Measurements from ENCODE around the gene XRCC6.
"Not testable (repeated sequence)": the region's sequence is repeated elsewhere in the genome, so short reads cannot be mapped to it uniquely, and the experiment has no call there.

Gene XRCC6

DNA sequence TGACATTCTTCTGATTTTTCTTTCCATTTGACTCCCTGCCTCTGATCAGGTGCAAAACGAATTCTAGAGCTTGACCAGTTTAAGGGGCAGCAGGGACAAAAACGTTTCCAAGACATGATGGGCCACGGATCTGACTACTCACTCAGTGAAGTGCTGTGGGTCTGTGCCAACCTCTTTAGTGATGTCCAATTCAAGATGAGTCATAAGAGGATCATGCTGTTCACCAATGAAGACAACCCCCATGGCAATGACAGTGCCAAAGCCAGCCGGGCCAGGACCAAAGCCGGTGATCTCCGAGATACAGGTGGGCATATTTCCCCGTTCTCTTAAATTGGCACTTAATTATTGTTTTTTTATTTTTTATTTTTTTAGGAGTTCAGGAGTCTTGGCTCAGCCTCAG lies 15.4 kb downstream of the XRCC6 start:
- no peak for TF ChIP-seq CTCF (conservative IDR thresholded peaks at IDR 0.05; ENCODE audit: low read length)
- no peak for TF ChIP-seq EZH2phosphoT487 (IDR thresholded peaks at IDR 0.05; ENCODE audit: borderline replicate concordance)
- H3K9me2 ChIP-seq (replicated peaks; ENCODE audit: low read depth, low read length): no peaks in the 10 kb centered on the region
- no peaks in the 10 kb centered on the region for H3K27me3 ChIP-seq (ENCODE audit: insufficient read depth, low read length, poor library complexity, severe bottlenecking)
- no peaks in the 10 kb centered on the region for H3F3A ChIP-seq (ENCODE audit: low read depth)
- H3K79me2 ChIP-seq (ENCODE audit: insufficient read depth, low read length): peaks cover 25% of the 10 kb centered on the region; the same call in 1 of the 2 replicates
- H3K4me3 ChIP-seq (ENCODE audit: low read length, poor library complexity, severe bottlenecking): no peak overlapping the region
- H4K20me1 ChIP-seq (ENCODE audit: insufficient read depth, low read length, poor library complexity, severe bottlenecking): peaks cover 20% of the 10 kb centered on the region
- no peak overlapping the region for H3K9ac ChIP-seq (ENCODE audit: low read depth, low read length, poor library complexity, severe bottlenecking)
- H3K9me3 ChIP-seq (ENCODE audit: insufficient read depth, low read depth, low read length): no peaks in the 10 kb centered on the region
- H3K4me2 ChIP-seq (ENCODE audit: low read depth, low read length, poor library complexity, severe bottlenecking): no peak overlapping the region
- no peaks in the 10 kb centered on the region for H3K4me1 ChIP-seq (ENCODE audit: insufficient read depth, low read length, poor library complexity, severe bottlenecking)
- H2AFZ ChIP-seq (ENCODE audit: low read length): no peak overlapping the region
- H3K36me3 ChIP-seq (ENCODE audit: insufficient read depth, low read length): peaks cover 87% of the 10 kb centered on the region

DNA sequence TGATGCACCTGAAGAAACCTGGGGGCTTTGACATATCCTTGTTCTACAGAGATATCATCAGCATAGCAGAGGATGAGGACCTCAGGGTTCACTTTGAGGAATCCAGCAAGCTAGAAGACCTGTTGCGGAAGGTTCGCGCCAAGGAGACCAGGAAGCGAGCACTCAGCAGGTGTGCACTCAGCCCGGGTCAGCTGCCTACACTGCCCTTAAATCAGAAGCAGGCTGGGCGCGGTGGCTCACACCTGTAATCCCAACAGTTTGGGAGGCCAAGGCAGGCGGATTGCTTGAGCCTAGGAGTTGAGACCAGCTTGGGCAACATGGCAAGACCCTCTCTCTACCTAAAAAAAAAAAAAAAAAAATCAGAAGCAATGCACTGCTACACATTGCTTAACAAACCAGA lies 16.5 kb downstream of the XRCC6 start:
- H3K4me1 ChIP-seq (ENCODE audit: insufficient read depth, low read length, poor library complexity, severe bottlenecking); H2AFZ ChIP-seq (ENCODE audit: low read length); H3K9me3 ChIP-seq (ENCODE audit: insufficient read depth, low read depth, low read length); H3K27me3 ChIP-seq (ENCODE audit: insufficient read depth, low read length, poor library complexity, severe bottlenecking); H3F3A ChIP-seq (ENCODE audit: low read depth); H3K4me3 ChIP-seq (ENCODE audit: low read length, poor library complexity, severe bottlenecking); H3K9ac ChIP-seq (ENCODE audit: low read depth, low read length, poor library complexity, severe bottlenecking); H3K4me2 ChIP-seq (ENCODE audit: low read depth, low read length, poor library complexity, severe bottlenecking); H3K9me2 ChIP-seq (replicated peaks; ENCODE audit: low read depth, low read length): not testable (repeated sequence)
- H3K36me3 ChIP-seq (ENCODE audit: insufficient read depth, low read length): peaks cover 90% of the 10 kb centered on the region
- H3K79me2 ChIP-seq (ENCODE audit: insufficient read depth, low read length): peaks cover 29% of the 10 kb centered on the region; the same call in 1 of the 2 replicates
- H4K20me1 ChIP-seq (ENCODE audit: insufficient read depth, low read length, poor library complexity, severe bottlenecking): peaks cover 23% of the 10 kb centered on the region

GRCh38 chr22:41638124-41638523 lies 17.0 kb downstream of the XRCC6 start:
- Histone ChIP-seq H2AFZ (ENCODE audit: low read length) (no peak overlapping the region), H3F3A (ENCODE audit: low read depth) (no peaks in the 10 kb centered on the region), H3K4me3 (ENCODE audit: low read length, poor library complexity, severe bottlenecking) (no peak overlapping the region), H4K20me1 (ENCODE audit: insufficient read depth, low read length, poor library complexity, severe bottlenecking) (peaks cover 24% of the 10 kb centered on the region), H3K4me2 (ENCODE audit: low read depth, low read length, poor library complexity, severe bottlenecking) (no peak overlapping the region), H3K9ac (ENCODE audit: low read depth, low read length, poor library complexity, severe bottlenecking) (no peak overlapping the region), H3K4me1 (ENCODE audit: insufficient read depth, low read length, poor library complexity, severe bottlenecking) (no peaks in the 10 kb centered on the region), H3K9me2 (replicated peaks; ENCODE audit: low read depth, low read length) (no peaks in the 10 kb centered on the region), H3K36me3 (ENCODE audit: insufficient read depth, low read length) (peaks cover 95% of the 10 kb centered on the region), H3K9me3 (ENCODE audit: insufficient read depth, low read depth, low read length) (no peaks in the 10 kb centered on the region), H3K79me2 (ENCODE audit: insufficient read depth, low read length) (peaks cover 34% of the 10 kb centered on the region; the same call in 1 of the 2 replicates), H3K27me3 (ENCODE audit: insufficient read depth, low read length, poor library complexity, severe bottlenecking) (no peaks in the 10 kb centered on the region)
- no peak for TF ChIP-seq EZH2phosphoT487 (IDR thresholded peaks at IDR 0.05; ENCODE audit: borderline replicate concordance)
- no peak for TF ChIP-seq CTCF (conservative IDR thresholded peaks at IDR 0.05; ENCODE audit: low read length)

DNA sequence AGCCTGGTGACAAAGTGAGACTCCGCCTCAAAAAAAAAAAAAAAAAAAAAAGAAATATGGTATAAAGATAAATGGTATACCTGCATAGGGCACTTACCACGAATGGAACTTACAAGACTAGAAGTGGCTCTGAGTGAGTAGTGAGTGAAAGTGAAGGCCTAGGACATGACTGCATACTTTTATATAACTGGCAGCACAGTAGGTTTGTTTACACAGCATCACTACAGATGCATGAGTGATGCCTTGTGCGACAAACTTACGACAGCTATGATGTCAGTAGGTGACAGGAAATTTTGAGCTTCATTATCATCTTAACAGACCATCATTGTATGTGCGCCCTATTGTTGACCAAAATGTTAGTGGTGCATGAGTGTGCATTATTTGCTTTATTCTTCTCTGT lies 17.7 kb downstream of the XRCC6 start:
- Histone ChIP-seq H3K79me2 (ENCODE audit: insufficient read depth, low read length) (peaks cover 34% of the 10 kb centered on the region; the same call in 1 of the 2 replicates), H4K20me1 (ENCODE audit: insufficient read depth, low read length, poor library complexity, severe bottlenecking) (peaks cover 24% of the 10 kb centered on the region), H3F3A (ENCODE audit: low read depth) (no peaks in the 10 kb centered on the region), H2AFZ (ENCODE audit: low read length) (no peak overlapping the region), H3K9me3 (ENCODE audit: insufficient read depth, low read depth, low read length) (no peaks in the 10 kb centered on the region), H3K4me3 (ENCODE audit: low read length, poor library complexity, severe bottlenecking) (no peak overlapping the region), H3K9me2 (replicated peaks; ENCODE audit: low read depth, low read length) (no peaks in the 10 kb centered on the region), H3K4me1 (ENCODE audit: insufficient read depth, low read length, poor library complexity, severe bottlenecking) (no peaks in the 10 kb centered on the region), H3K27me3 (ENCODE audit: insufficient read depth, low read length, poor library complexity, severe bottlenecking) (no peaks in the 10 kb centered on the region), H3K9ac (ENCODE audit: low read depth, low read length, poor library complexity, severe bottlenecking) (no peak overlapping the region), H3K4me2 (ENCODE audit: low read depth, low read length, poor library complexity, severe bottlenecking) (no peak overlapping the region), H3K36me3 (ENCODE audit: insufficient read depth, low read length) (peaks cover 95% of the 10 kb centered on the region)
- TF ChIP-seq EZH2phosphoT487 (IDR thresholded peaks at IDR 0.05; ENCODE audit: borderline replicate concordance) (no peak), CTCF (conservative IDR thresholded peaks at IDR 0.05; ENCODE audit: low read length) (no peak)

Measured in Loucy (cell line).